Fibroblast of the conjunctiva (primary cell): Measurements from ENCODE around the gene AUTS2.

Experiments used
- DNase-seq: peaks from one replicate; pipeline ENCODE4 v3.0.0-alpha.2; 2010; ENCODE audit warnings: low read depth

AUTS2 gene

DNA sequence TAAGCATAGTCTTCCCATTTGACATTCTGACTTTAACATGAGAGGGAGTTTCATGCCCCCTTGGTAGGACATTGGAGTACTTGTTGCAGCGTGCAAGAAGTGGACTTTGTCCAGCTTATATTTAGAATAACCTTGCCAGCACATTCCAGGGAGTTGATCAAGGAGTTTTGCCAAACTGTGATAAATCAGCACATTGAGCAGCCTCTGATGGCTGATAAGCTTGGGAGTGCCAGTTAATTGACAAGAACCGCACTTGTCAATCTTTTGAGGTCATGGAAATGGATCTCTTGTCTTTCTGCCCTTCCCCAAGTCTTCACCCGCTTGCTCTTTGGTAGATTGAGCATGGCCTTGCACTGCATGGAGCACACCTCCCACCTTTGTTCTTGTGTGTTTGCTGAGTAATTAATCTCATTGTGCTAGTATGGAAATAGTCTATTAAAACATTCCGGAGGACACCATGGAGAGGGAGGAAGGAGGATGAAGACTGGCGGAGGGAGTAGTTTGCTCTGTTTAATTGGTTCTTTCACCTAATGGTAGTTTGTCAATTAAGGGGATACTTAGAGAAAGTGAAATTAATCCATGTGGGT lies 865.2 kb downstream of the AUTS2 start:
- no peak for DNase-seq

DNA sequence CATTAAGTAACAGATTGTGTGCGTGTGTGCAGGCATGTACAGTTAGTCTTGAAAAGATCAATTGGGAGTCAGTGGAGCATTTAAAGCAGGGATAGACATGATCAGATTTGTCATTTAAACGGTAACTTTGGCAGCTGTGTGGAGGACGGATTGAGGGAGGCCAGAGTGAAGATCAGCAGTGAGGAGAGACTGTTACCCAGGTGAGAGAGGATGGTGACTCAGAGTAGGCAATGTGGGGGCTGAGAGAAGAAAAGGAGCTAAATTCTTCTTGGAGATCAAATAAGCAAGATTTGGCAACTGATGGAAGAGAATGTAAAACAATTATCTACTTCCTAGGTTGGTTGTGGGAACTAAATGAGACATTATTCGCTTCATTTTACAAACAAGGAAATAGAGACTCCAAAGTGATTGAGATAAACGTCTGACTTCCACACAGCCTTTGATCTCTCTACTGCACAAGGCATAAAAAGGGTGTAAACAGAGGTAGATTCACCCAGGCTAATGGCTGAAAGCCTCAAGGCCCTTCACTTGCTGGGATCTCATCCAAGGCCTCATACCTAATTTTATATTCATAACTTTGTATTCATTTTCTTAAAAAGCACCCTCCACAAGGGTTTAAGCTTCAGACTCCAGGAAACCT lies 868.6 kb downstream of the AUTS2 start:
- DNase-seq = no peak

DNA sequence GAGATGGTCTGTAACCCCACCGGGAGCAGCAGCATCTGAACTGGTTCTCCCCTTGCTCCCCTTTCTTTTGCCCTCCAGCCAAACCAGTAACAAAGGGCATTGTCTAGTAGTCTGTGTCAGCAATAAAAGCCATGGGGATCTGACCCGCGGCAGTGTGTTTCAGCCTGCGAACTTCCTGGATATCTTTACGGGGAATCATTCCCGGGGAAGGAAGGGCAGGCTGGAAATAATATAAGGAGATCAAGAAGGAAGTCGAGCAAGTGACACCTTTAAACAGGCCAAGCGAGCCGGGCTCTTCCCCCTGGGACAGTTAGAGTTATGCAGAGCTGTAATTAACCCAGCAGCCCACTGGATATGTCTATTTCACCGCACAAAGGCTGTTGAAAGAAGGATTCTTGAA lies 872.5 kb downstream of the AUTS2 start:
- no peak for DNase-seq

DNA sequence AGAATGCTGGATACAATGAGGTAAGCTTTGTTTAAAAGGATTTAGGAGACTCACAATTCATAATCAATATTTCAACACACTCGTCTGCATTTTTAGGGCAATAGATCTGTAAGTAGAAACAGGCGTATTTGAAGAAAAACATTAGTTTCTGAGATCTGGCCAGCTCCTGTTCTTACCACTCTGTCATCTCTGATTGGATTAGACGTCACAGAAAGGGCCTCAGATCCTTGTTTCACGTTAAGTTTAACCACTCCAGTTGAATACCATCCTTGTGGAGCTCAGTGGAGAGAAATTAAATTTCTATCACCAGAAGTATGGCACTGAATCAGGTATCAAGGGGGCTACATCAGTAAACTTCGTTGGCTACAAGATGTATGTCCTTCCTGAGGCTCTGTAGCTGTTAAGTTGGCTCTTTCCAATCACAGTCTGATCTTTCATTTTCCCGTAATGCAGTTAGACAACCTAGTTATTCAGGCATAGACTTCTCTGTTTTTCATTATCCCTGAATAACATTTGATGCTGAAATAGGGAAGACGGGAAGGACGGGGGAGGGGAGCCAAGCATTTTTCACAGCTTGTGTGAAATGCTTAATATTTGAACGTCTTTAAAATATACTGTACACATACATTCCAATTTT lies 874.4 kb downstream of the AUTS2 start:
- DNase-seq = no peak

DNA sequence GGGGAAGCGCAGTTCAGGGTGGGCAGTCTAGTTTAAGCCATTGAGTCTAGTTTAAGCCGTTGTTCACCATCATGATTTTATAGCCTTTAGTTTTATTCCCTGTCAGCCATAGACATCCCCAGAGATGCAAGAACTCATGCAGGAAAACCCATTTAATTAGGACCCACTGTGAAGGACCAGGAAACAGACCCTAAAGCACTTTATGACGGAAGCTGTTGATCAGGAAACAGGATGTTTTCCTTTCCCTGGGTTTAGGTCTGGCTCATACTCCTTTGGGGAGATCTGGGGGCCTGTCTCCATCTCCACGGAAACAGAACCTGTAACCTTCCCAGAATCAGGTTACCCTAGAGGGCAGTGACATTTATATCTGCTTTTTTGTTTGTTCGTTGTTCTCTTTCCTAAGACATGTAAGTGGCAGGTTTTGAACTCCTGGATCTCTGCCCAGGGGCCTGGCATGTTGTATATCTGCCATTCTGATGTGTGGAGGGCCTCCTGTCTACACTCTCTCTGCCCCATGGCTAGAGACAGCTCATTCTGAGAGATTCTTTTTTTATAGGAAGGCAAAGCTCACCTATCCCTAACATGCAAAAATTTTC lies 876.5 kb downstream of the AUTS2 start:
- no peak for DNase-seq

DNA sequence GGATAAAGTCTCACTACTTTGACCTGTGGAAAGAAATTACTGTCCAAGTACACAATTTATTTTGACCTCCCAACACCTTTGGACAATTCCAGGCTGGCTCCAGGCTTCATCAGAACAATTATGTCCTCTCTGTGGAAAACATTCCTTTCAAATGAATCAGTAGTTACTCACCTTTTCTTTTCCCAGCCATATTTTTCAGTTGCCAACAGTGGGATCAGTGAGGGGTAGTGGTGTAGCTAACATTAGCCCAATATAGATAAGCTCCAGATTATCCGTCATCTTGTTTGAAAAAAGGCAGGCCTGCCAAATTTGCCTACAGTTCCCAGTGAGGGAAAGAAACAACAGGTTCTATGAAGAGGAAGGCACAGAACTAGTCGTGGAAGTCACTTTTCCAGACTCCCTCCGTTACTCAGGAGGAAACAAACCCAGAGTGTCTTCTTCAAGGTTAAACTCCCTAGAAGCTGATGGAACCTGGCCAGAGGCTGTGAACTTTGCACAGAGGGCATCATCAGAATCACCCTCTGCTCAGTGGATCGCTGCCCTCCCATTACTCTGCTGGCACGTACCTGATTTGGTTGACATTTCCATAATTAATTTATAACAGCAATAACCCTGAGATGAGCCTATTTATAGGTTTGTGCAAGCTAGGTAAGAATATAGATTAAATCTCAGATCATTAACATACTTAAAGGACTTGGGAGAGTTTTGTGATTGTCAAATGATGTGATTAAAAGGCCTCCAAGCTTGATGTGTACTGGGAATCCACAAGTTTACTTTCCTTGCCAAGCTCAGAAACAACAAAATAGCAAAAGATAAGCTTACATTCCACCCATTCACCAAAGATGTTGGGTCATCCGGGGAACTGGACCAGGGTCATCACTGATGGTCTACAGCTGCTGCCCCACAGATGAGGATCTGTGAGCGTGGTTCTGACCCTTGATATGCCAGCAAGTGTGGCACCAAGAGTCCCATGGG lies 879.0 kb downstream of the AUTS2 start:
- no peak for DNase-seq

DNA sequence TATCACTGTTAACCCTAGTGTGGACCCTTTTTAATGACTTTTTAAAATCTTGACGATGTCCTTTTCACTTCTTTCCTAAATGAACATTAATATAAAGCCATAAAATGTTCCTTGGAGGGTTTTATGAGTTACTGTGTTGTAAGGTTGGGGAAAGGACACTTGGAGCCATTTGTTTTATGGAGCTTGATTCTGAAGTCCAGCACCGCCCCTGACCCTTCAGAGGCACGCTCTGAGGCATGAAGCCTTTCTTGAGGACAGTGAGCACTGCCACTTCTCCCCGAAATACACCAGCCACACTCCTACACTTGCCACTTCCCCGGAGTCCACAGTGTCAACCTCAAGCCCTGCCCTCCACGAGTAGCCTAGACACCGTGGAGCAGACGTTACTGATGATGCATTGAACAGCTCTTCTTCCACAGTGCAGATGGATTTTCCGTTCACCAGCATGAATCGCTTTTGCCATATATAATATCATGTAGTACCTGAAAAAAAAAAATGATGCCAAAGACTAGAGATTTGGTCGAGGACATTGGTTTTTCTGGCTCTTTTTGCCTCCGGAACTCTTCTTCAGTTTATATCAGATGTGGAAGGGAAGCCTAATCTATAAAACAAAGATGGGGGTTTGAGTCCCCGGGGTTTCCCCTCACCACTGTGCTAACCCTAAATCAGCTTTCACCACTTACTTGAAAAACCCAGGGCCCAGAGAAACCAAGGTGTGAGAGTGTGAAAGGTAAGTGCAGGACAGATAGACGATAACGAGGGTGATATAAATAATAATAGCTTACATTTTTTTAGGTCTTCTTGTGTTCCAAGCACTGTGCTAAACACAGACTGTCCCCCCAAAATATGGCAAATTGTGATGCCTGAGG lies 881.1 kb downstream of the AUTS2 start:
- DNase-seq = no peak

DNA sequence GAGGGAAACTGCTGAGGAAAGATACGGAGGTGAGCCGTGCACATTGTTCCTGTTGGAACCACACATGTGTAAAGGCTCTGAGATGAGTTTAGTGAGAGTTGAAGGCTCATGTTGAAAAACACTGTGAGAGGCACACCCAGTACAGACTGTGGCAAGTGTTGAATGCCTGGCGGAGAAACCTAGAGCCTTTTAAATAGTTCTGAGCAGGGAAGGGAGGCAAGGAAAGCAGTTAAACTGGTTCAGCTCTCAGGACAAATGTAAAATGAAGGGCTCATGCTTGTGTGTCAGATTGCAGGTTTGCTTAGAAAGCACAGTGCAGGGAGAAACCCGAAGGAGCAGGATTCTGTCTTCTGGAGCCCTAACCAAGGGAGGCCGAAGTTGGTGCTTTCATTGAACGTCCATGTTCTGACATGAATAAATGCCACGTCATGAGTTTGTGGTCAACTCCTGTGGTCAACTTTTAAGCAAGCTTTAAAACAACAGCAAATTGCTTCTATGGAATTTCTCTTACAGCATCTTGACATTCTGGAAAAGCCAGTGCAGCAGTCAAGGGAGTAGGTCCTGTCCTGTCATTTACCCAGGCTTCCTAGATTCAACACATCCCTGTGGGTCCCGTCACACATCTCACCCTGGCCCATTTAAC lies 882.8 kb downstream of the AUTS2 start:
- no peak for DNase-seq

DNA sequence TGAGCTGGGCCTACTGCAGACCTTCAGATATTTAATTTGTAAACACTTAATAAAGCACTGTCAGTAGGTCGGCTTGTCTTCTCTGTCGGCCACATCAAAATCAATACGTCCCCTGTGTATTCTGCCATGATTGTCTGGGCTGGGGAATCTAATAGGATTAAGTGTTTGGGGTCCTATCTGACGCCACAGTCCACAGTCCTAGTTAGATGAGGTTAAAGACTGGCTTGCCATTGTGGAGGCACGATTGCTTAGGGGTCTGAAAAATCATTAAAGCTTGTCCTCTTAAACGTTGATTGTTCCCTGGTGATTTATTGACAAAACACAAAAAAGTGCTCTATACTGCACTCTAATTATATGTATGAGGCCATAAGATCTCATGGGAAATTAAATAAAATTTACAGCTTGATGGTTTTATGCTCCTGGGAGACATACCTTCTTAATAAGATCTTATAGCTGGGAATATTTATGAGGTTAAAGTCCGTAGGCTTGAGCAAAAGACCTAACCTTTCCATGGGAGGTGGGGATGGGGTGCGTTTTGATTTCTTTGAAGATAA lies 883.4 kb downstream of the AUTS2 start:
- DNase-seq = no peak

DNA sequence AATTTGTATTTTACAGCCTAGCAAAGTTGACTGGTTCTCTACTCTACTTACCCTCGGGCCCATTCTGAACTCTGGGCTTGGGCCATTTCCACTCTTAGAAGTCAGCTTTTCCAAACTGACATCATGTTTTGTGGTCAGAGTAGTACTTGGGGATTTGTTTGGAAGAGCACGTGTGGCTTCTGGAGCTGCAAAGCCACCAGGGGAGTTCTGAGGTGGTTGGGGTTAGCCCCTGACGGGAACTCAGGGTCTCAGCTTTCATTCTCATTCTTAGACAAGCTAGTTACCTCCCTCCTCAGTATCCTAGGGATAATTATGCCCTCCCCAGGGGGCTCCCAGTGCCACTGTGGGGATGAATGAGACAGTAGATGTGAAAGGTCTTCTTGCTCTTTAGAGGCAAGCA lies 886.0 kb downstream of the AUTS2 start:
- DNase-seq = no peak

DNA sequence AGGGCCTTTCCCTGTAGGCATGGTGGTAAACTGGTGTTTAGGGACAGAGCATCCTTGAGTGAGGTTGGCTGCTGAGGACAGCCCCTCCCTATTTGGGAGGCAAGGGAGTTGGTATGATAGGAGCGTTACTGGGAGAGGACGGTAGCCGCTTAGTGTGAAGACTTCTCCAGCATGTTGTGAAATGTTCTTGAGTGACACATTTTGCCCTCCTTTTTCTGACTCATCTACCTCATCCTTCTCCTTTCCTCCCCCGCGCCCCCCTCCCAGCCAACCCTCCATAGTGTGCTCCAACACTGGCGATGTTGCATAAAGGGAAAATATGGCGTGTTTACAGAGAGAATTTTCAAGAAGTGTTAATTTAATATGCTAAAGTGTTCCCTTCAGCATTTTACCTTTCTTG lies 888.7 kb downstream of the AUTS2 start:
- DNase-seq = no peak

DNA sequence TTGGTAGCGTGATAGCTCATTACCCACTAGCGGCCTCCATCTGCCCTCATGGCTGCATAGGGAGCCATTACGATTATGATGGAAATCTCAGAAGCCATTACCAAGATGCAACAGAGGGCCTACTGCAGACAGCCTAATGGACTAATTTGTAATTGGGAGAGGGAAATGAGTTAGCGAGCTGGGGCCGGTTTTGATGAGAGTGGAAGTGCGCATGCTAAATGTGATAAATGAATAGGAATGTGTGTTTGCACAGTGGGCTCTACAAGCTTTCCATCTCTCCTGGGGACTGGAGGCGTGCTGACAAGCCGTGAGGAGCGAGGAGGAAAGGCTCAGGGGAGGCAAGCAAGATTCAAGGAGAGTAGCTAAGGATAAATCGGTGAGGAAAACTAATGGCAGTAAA lies 889.2 kb downstream of the AUTS2 start:
- no peak for DNase-seq

DNA sequence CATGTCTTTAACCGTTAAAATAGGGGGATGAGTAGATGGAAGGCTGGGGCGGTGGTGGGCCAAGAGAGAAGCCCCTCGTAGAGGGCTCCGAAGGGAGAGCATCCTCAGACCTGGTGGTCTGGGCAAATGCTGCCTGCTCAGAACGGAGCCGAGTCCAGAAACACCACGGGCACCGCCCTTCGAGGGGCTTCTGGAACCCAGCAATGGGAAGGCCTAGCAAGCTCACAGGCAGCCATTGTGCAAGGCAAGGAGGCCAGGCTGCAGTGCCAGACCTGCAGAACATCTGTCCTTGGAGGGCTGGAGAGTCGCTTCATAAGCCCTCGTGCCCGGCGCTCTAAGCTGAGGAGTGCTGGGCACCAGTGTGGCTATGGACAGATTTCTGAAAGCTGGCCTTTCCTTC lies 889.6 kb downstream of the AUTS2 start:
- DNase-seq = no peak

DNA sequence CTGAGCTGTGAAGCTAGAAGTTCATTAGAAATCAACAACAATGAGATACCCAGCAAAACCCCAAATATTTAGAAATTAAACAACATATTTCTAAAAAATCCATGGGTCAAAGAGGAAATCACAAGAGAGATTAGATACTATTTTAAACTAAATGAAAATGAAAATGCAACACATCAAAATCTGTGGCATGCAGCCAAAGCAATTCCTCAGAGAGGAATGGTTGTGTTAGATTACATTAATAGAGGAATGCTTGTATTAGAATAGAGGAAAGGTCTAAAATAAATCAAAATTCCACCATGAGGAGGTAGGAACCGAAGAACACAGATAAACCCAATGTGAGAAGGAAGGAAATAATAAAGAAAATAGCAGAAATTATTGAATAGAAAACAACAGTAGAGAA lies 891.5 kb downstream of the AUTS2 start:
- no peak for DNase-seq

DNA sequence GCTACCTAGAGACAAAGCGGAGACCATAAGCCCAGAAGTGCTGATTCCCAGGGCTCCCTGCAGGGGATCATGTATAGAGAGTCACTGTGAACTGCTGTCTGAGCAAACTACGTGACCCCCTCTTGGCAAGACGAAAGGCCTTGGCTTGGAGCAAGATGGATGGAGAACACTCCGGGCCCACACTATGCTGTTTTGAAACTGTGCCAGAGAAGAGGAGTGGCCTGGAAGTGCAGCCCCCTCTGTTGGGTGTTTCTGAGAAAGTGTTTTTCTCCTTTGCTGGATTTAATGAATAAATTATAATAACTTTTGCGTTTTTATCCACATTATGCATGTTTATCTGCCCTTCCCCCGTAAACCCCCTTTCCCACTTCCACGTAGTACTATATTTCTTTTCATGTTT lies 894.4 kb downstream of the AUTS2 start:
- DNase-seq = no peak

DNA sequence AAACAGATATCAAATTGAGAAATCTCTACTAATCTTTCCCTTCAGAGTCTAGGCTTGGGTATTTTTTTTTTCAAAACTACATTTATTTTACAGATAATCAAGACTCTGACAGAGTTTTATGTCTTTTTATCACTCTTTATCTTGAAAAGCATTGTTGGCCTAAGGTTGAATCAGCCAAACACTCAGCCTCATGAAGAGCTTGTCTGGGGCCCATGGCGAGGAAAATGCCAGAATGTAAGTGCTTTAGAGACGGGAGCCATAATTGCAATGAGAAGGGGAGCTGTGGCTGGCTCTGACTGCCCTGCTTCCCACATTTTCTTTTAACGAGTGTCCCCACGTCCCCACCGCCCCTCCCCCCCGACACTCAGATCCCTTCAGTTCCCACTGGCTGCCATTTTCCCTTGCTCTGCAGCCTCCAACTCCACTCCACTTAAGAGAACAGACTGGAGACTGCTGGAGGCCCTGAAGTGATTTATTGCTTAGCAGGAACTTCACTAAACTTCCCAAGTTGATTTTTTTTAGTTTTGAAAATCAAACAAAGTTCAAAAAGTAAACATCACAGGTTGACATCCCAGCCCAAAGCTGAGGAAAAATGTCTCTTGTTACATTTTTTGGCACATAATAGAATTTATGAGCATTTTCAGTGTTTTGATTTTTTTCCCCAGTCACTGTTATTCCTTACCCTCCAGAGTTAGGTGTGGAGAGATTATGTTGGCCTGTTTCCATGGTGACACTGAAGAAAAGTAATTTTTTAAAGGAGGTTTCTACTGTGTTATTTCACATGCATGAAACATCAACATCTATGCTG lies 896.2 kb downstream of the AUTS2 start:
- no peak for DNase-seq

DNA sequence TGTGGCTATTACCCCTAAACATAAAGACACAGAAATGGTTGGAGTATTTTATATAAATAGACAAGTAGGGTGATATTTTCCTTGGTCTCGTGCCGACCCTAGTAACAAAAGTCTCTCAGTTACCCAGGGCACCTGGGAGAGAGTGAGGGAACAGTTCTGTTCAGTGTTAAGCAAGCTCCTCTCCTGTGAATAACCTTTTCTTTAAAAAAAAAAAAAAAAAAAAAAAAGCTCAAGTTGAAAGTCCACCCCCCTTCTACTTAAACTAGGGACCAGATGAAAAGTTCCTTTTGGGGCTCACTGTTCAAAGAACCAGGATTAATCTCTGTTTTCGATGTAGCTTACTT lies 896.7 kb downstream of the AUTS2 start:
- no peak for DNase-seq

DNA sequence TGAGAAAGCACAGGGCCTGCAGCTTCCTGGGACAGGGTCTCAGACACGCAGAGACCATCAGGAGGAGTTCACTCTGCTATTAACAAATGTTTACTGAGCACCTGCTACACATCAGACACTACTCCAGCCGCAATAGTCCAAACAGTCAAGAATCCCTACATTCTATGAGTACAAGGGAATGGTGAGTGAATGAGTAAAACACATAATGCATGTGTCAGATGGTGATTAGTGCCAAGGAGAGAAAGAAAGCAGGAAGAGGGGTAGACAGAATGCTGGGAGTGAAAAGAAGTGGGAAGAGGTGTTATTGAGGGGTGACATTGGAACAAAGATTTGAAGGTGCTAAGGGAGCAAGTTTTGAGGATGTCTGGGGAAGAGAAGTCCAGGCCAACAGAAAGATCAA lies 899.5 kb downstream of the AUTS2 start:
- DNase-seq = no peak

DNA sequence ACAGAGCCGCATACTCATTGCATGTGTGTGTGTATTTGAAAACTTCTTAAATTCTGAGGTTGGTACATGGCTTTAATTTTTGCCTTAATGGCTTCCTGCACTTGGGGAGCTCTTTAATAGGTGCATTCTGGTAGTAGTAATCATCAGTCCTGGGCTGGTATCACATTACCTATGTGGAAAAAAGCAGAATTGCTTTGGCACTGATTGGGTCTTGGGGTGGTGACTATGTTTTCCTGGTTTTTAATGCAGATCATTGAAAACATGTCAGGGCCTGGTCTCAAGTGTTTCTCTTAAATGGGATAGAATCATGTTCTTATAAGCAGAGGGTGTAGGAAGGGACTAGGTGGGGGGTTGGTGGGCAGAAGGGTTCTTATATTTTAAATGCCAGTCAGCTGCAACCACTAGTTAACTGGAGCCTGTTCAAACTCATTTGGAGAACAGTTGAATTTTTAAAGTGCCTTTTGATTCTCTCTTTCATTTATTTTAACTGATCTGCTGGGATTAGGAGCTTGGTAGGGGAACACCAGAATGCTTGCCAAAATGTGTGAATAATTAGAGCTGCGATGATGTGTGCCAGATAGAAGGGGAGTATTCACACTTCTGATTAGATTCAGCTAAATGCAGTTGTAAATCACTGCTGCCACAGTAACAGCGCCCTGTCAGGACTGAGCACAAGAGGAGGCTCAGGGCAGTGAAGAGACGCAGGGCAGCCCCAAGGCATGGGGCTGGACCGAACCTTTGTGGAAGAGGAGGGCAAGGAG lies 900.1 kb downstream of the AUTS2 start:
- no peak for DNase-seq
